AG04450 (cell line): ENCODE data around the gene CASP3. TPM values are rescaled to one million over a fixed set of nuclear protein-coding genes. Genes with fewer than 3 reads are reported as not detected.
"Not testable (repeated sequence)": the region's sequence is repeated elsewhere in the genome, so short reads cannot be mapped to it uniquely, and the experiment has no call there.

Experiments
- CTCF ChIA-PET: fragments of 300-600, 350-600 bp; formaldehyde crosslinking; extraction: SDS; loops from one replicate; lab custom pipeline; 2022; ENCODE audit warnings: antibody characterized with exemption, inconsistent platforms; lab: Charles Lee
- POLR2A ChIA-PET: fragments of 350-600 bp; formaldehyde crosslinking; extraction: SDS; loops from one replicate; lab custom pipeline; 2021; ENCODE audit warnings: antibody characterized with exemption, inconsistent platforms; lab: Yijun Ruan, JAX
- DNase-seq: peaks from one replicate; pipeline ENCODE4 v3.0.0-alpha.2; 2011; ENCODE audit warnings: low read depth, low spot score
- H3K27ac ChIP-seq: one replicate; pipeline ENCODE4 v1.5.1; 2012; ENCODE audit warnings: low read depth, low read length, control low read depth
- H3K27me3 ChIP-seq: one replicate; pipeline ENCODE4 v1.6.0; 2012; ENCODE audit warnings: low read length; ENCODE audit not compliant: control insufficient read depth, insufficient read depth
- H3K4me3 ChIP-seq: 2 replicates; pipeline ENCODE4 v1.5.1; 2011; ENCODE audit warnings: mild to moderate bottlenecking, low read depth, low read length, control low read depth
- H3K9me3 ChIP-seq: 2 replicates; pipeline ENCODE4 v1.5.1; 2012; ENCODE audit warnings: low read length; ENCODE audit not compliant: control insufficient read depth, insufficient read depth
- polyA plus RNA-seq: library from polyadenylated mRNA; depleted of rRNA; stranded (reverse); fragments of >200 nt; gene quantifications from 2 replicates; pipeline ENCODE4 v1.2.3, GENCODE V29; 2011
- TF ChIP-seq, protein P1 (sequence below): IDR thresholded peaks from 2 replicates; pipeline ENCODE4 v1.5.1; 2011; ENCODE audit warnings: low read depth, low read length, control low read depth, inconsistent platforms

Gene CASP3
- polyA plus RNA-seq, 1 experiment: 51.8 TPM

GRCh38 chr4:184668096-184668495, 18.8 kb upstream of the CASP3 start:
- Histone ChIP-seq H3K4me3 (no peak overlapping the region), H3K27ac (no peak overlapping the region), H3K27me3 (no peaks in the 10 kb centered on the region), H3K9me3 (no peaks in the 10 kb centered on the region)
- TF ChIP-seq, protein P1, sequence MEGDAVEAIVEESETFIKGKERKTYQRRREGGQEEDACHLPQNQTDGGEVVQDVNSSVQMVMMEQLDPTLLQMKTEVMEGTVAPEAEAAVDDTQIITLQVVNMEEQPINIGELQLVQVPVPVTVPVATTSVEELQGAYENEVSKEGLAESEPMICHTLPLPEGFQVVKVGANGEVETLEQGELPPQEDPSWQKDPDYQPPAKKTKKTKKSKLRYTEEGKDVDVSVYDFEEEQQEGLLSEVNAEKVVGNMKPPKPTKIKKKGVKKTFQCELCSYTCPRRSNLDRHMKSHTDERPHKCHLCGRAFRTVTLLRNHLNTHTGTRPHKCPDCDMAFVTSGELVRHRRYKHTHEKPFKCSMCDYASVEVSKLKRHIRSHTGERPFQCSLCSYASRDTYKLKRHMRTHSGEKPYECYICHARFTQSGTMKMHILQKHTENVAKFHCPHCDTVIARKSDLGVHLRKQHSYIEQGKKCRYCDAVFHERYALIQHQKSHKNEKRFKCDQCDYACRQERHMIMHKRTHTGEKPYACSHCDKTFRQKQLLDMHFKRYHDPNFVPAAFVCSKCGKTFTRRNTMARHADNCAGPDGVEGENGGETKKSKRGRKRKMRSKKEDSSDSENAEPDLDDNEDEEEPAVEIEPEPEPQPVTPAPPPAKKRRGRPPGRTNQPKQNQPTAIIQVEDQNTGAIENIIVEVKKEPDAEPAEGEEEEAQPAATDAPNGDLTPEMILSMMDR: no peak
- DNase-seq: no peak
- ChIA-PET POLR2A (no interaction called here), CTCF (no interaction called here)

- no peak overlapping the region for H3K4me3 ChIP-seq
- no peaks in the 10 kb centered on the region for H3K9me3 ChIP-seq
- CTCF ChIA-PET: no interaction called here
- TF ChIP-seq, protein P1: no peak
- DNase-seq: no peak
- POLR2A ChIA-PET: no interaction called here
- H3K27ac ChIP-seq: peak overlapping the region; percentile 39
- H3K27me3 ChIP-seq: no peaks in the 10 kb centered on the region
These were observed 17.4 kb upstream of the CASP3 start for GRCh38 chr4:184666670-184667069.

GRCh38 chr4:184664445-184665210, 15.4 kb upstream of the CASP3 start:
- ChIA-PET POLR2A (interaction anchor here (1.5 kb wide), 1 partner anchor 15 kb away, joined by 7 read pairs; the partner anchor contains the start of genes CASP3 and PRIMPOL), CTCF (no interaction called here)
- no peaks in the 10 kb centered on the region for H3K27me3 ChIP-seq
- TF ChIP-seq, protein P1: no peak
- DNase-seq: no peak
- no peak overlapping the region for H3K4me3 ChIP-seq
- H3K27ac ChIP-seq: no peak overlapping the region
- no peaks in the 10 kb centered on the region for H3K9me3 ChIP-seq

GRCh38 chr4:184662236-184662635, 13.0 kb upstream of the CASP3 start:
- ChIA-PET POLR2A (interaction anchor here (0.9 kb wide), 1 partner anchor 12 kb away, joined by 4 read pairs; the partner anchor contains the start of genes CASP3 and PRIMPOL), CTCF (interaction anchor here (0.7 to 1.2 kb wide), 2 partner anchors 13 to 83 kb away, joined by 3 to 5 read pairs; partner anchors contain the start of genes CASP3 and PRIMPOL)
- DNase-seq: no peak
- Histone ChIP-seq H3K27me3 (no peaks in the 10 kb centered on the region), H3K4me3 (no peak overlapping the region), H3K27ac (no peak overlapping the region), H3K9me3 (no peaks in the 10 kb centered on the region)
- TF ChIP-seq, protein P1: no peak

- H3K9me3 ChIP-seq: no peaks in the 10 kb centered on the region
- H3K27ac ChIP-seq: no peak overlapping the region
- ChIA-PET POLR2A (no interaction called here), CTCF (no interaction called here)
- DNase-seq: no peak
- TF ChIP-seq, protein P1: no peak
- H3K27me3 ChIP-seq: no peaks in the 10 kb centered on the region
- H3K4me3 ChIP-seq: no peak overlapping the region
These were observed 11.7 kb upstream of the CASP3 start for GRCh38 chr4:184660978-184661377.

- DNase-seq, POLR2A ChIA-PET, H3K27ac ChIP-seq, CTCF ChIA-PET, H3K9me3 ChIP-seq, H3K27me3 ChIP-seq, H3K4me3 ChIP-seq: not testable (repeated sequence)
These were observed 8.6 kb upstream of the CASP3 start for GRCh38 chr4:184657820-184658219.
